GDM1 (cell line): ENCODE measurements around the gene TPSAB1.

Experiments
- DNase-seq: peaks from one replicate; lab custom pipeline; 2025; lab: John Stamatoyannopoulos, UW

Gene TPSAB1

GRCh38 chr16:1210461-1210860 lies 30.0 kb upstream of the TPSAB1 start:
- no peak for DNase-seq

GRCh38 chr16:1211451-1212268 lies 28.8 kb upstream of the TPSAB1 start:
- no peak for DNase-seq

GRCh38 chr16:1212616-1213194 lies 27.8 kb upstream of the TPSAB1 start:
- DNase-seq = no peak

GRCh38 chr16:1213231-1213630 lies 27.3 kb upstream of the TPSAB1 start:
- DNase-seq = no peak

- no peak for DNase-seq
Observed at GRCh38 chr16:1213796-1214372, 26.6 kb upstream of the TPSAB1 start.

GRCh38 chr16:1214719-1215118 lies 25.8 kb upstream of the TPSAB1 start:
- DNase-seq = no peak

- DNase-seq = no peak
Observed at GRCh38 chr16:1215574-1216295, 24.8 kb upstream of the TPSAB1 start.

GRCh38 chr16:1216296-1216619 lies 24.2 kb upstream of the TPSAB1 start:
- DNase-seq = no peak

- DNase-seq = no peak
Observed at GRCh38 chr16:1216681-1217400, 23.7 kb upstream of the TPSAB1 start.

GRCh38 chr16:1217526-1217925 lies 23.0 kb upstream of the TPSAB1 start:
- DNase-seq = no peak

- no peak for DNase-seq
Observed at GRCh38 chr16:1218061-1218929, 22.2 kb upstream of the TPSAB1 start.

- DNase-seq = no peak
Observed at GRCh38 chr16:1218930-1219611, 21.4 kb upstream of the TPSAB1 start.

- no peak for DNase-seq
Observed at GRCh38 chr16:1220098-1220728, 20.3 kb upstream of the TPSAB1 start.

- no peak for DNase-seq
Observed at GRCh38 chr16:1220841-1221627, 19.5 kb upstream of the TPSAB1 start.

- no peak for DNase-seq
Observed at GRCh38 chr16:1221628-1222552, 18.6 kb upstream of the TPSAB1 start.

- no peak for DNase-seq
Observed at GRCh38 chr16:1222553-1223354, 17.8 kb upstream of the TPSAB1 start.
